Liver (tissue), 9 donors: ENCODE results near the gene UTP4. TPM values are rescaled to one million over a fixed set of nuclear protein-coding genes. Genes with fewer than 3 reads are reported as not detected.

ENCODE experiments used
- DNase-seq: peaks from one replicate; pipeline ENCODE4 v3.0.0-alpha.2; 2017; ENCODE audit warnings: low spot score
- H3K27ac ChIP-seq, 2 donors: one replicate each; pipeline ENCODE4 v1.7.0; 2013; ENCODE audit warnings: inconsistent platforms in 2 of 2, low read length in 2 of 2, control low read depth in 1 of 2, low read depth in 1 of 2, mild to moderate bottlenecking in 1 of 2
- H3K27me3 ChIP-seq, 4 donors: one replicate each; pipeline versions ENCODE4 v1.6.1 to v1.7.0; 2013; ENCODE audit warnings: low read length in 3 of 4, inconsistent platforms in 1 of 4, mild to moderate bottlenecking in 1 of 4, moderate library complexity in 1 of 4; ENCODE audit not compliant: control insufficient read depth in 4 of 4, insufficient read depth in 4 of 4
- H3K36me3 ChIP-seq, 4 donors: one replicate each; pipeline versions ENCODE4 v1.6.1 to v1.7.0; 2013; ENCODE audit warnings: low read length in 3 of 4, mild to moderate bottlenecking in 3 of 4, low read depth in 1 of 4, moderate library complexity in 1 of 4; ENCODE audit not compliant: control insufficient read depth in 4 of 4, insufficient read depth in 3 of 4
- H3K4me1 ChIP-seq, 4 donors: one replicate each; pipeline versions ENCODE4 v1.6.1 to v1.7.0; 2013; ENCODE audit warnings: low read length in 3 of 4, mild to moderate bottlenecking in 3 of 4, moderate library complexity in 1 of 4; ENCODE audit not compliant: control insufficient read depth in 4 of 4, insufficient read depth in 4 of 4
- H3K4me3 ChIP-seq, 3 donors: one replicate each; pipeline versions ENCODE4 v1.6.1 to v1.7.0; 2013; ENCODE audit warnings: low read length in 3 of 3, control low read depth in 1 of 3, low read depth in 1 of 3, mild to moderate bottlenecking in 1 of 3
- H3K9ac ChIP-seq, 2 donors: one replicate each; pipeline ENCODE4 v1.7.0; 2013; ENCODE audit warnings: low read length in 2 of 2, mild to moderate bottlenecking in 2 of 2, moderate library complexity in 2 of 2, control low read depth in 1 of 2, low read depth in 1 of 2
- H3K9me3 ChIP-seq, 4 donors: one replicate each; pipeline versions ENCODE4 v1.6.1 to v1.7.0; 2013; ENCODE audit warnings: low read length in 3 of 4; ENCODE audit not compliant: control insufficient read depth in 4 of 4
- EGR1 ChIP-seq, 2 donors: IDR thresholded peaks; 2 replicates each; pipeline ENCODE4 v1.6.1; 2016 to 2018; ENCODE audit warnings: antibody characterized with exemption in 2 of 2, low read depth in 2 of 2
- FOXA1 ChIP-seq: IDR thresholded peaks from 2 replicates; pipeline ENCODE4 v1.6.1; 2016; ENCODE audit warnings: antibody characterized with exemption
- FOXA2 ChIP-seq: IDR thresholded peaks from 2 replicates; pipeline ENCODE4 v1.6.1; 2016; ENCODE audit warnings: antibody characterized with exemption
- GABPA ChIP-seq, 2 donors: IDR thresholded peaks in 1 of 2; conservative IDR thresholded peaks in 1 of 2; 2 replicates each; pipeline ENCODE4 v1.6.1; 2016; ENCODE audit warnings: antibody characterized with exemption in 2 of 2, mild to moderate bottlenecking in 1 of 2, moderate library complexity in 1 of 2
- HNF4A ChIP-seq, 2 donors: conservative IDR thresholded peaks; 2 replicates each; pipeline ENCODE4 v1.6.1; 2016; ENCODE audit warnings: antibody characterized with exemption in 2 of 2, mild to moderate bottlenecking in 2 of 2
- HNF4G ChIP-seq: IDR thresholded peaks from 2 replicates; pipeline ENCODE4 v1.6.1; 2016; ENCODE audit warnings: antibody characterized with exemption
- JUND ChIP-seq, 2 donors: IDR thresholded peaks; 2 replicates each; pipeline ENCODE4 v1.6.1; 2016; ENCODE audit warnings: antibody characterized with exemption in 2 of 2
- NR2F2 ChIP-seq: IDR thresholded peaks from 2 replicates; pipeline ENCODE4 v1.6.1; 2016; ENCODE audit warnings: antibody characterized with exemption
- RAD21 ChIP-seq, 2 donors: IDR thresholded peaks; 2 replicates each; pipeline ENCODE4 v1.6.1; 2016; ENCODE audit warnings: antibody characterized with exemption in 2 of 2, mild to moderate bottlenecking in 2 of 2
- RXRA ChIP-seq, 2 donors: IDR thresholded peaks; 2 replicates each; pipeline ENCODE4 v1.6.1; 2017 to 2018; ENCODE audit warnings: antibody characterized with exemption in 2 of 2, mild to moderate bottlenecking in 1 of 2
- SP1 ChIP-seq: IDR thresholded peaks from 2 replicates; pipeline ENCODE4 v1.6.1; 2018; ENCODE audit warnings: antibody characterized with exemption, mild to moderate bottlenecking
- TAF1 ChIP-seq: conservative IDR thresholded peaks from 2 replicates; pipeline ENCODE4 v1.6.1; 2016; ENCODE audit warnings: antibody characterized with exemption, mild to moderate bottlenecking
- YY1 ChIP-seq: IDR thresholded peaks from 2 replicates; pipeline ENCODE4 v1.6.1; 2016; ENCODE audit warnings: antibody characterized with exemption, mild to moderate bottlenecking
- WGBS: extraction: QIAGEN DNeasy Blood & Tissue Kit; methylation state at CpG from one replicate; pipeline ENCODE4 v1.1.7; 2013; 5-methylcytosine and 5-hydroxymethylcytosine counted together
- polyA plus RNA-seq, 2 donors: library from polyadenylated mRNA; stranded (reverse) in 1 of 2; unstranded in 1 of 2; fragments of 200-250 nt in 1 of 2; fragments of >200 nt in 1 of 2; fragmentation: Nextera tagmentation in 1 of 2; extraction: Ambion mirVana in 1 of 2; gene quantifications; one replicate each; pipeline versions ENCODE4 v1.2.1 to v1.2.3, GENCODE V29; 2013 to 2015
- total RNA-seq, 2 donors: library from RNA; depleted of rRNA; stranded (reverse); fragments of >200 nt; gene quantifications; one replicate each; pipeline ENCODE4 v1.2.3, GENCODE V29; 2014
- TF ChIP-seq, protein P1 (sequence below): IDR thresholded peaks from 2 replicates; pipeline ENCODE4 v1.6.1; 2016; ENCODE audit warnings: antibody characterized with exemption
- TF ChIP-seq, protein P2 (sequence below): IDR thresholded peaks from 2 replicates; pipeline ENCODE4 v1.6.1; 2016; ENCODE audit warnings: antibody characterized with exemption, mild to moderate bottlenecking
- TF ChIP-seq, protein P3 (sequence below): fragments of 150-350 bp; IDR thresholded peaks from 2 replicates; pipeline ENCODE4 v1.5.1; 2017; ENCODE audit warnings: improper control_type of control experiment, low read depth, low read length; ENCODE audit not compliant: missing input control
- TF ChIP-seq, protein P4 (sequence below): IDR thresholded peaks from 2 replicates; pipeline ENCODE4 v1.6.1; 2016; ENCODE audit warnings: antibody characterized with exemption
- TF ChIP-seq, protein P5 (sequence below): IDR thresholded peaks from 2 replicates; pipeline ENCODE4 v1.6.1; 2016; ENCODE audit warnings: antibody characterized with exemption
- donor health status: healthy.
- donor health status: healthy.
- donor health status: healthy.
- donor health status: healthy.
- donor health status: healthy.

The UTP4 gene
- total and polyA plus RNA-seq, 4 donors = 11.3 to 13.8 (median 12.4) TPM

DNA sequence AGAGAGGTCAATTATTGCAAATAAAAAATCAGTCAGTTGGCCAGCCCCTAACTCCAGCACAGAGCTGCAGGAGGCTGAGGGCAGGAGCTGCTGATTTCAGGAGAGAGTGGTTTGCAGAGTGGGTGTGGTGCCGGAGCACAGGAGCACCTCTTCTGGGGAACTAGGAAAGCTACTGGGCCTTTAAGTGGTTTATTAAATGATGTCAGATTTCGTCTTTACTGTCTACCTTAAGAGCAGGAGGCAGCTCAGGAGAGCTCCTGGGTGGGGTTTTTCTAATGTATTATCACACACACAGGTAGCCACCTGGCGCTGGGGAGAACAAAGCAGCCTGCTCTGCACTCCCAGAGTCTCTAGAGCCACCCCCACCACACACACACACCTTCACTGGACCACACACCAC lies 38.5 kb upstream of the UTP4 start:
- no peak overlapping the region for H3K4me3 ChIP-seq
- no peak overlapping the region for H3K27ac ChIP-seq
- peaks cover 8 to 13% (median 11%) of the 10 kb centered on the region in 4 donors for H3K4me1 ChIP-seq
- H3K9ac ChIP-seq = no peak overlapping the region
- DNase-seq = no peak
- no peaks in the 10 kb centered on the region for H3K9me3 ChIP-seq
- no peak for TF ChIP-seq JUND (IDR thresholded peaks at IDR 0.05)
- no peak for TF ChIP-seq NR2F2
- TF ChIP-seq, protein P1, sequence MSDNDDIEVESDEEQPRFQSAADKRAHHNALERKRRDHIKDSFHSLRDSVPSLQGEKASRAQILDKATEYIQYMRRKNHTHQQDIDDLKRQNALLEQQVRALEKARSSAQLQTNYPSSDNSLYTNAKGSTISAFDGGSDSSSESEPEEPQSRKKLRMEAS = no peak
- TF ChIP-seq SP1 = no peak
- no peak for TF ChIP-seq FOXA1
- TF ChIP-seq YY1 = no peak
- TF ChIP-seq RAD21 (IDR thresholded peaks at IDR 0.05) = no peak
- no peak for TF ChIP-seq FOXA2
- no peaks in the 10 kb centered on the region for H3K27me3 ChIP-seq
- no peaks in the 10 kb centered on the region for H3K36me3 ChIP-seq
- 80% methylated on average over 3 of the region's 3 CpGs for WGBS

DNA sequence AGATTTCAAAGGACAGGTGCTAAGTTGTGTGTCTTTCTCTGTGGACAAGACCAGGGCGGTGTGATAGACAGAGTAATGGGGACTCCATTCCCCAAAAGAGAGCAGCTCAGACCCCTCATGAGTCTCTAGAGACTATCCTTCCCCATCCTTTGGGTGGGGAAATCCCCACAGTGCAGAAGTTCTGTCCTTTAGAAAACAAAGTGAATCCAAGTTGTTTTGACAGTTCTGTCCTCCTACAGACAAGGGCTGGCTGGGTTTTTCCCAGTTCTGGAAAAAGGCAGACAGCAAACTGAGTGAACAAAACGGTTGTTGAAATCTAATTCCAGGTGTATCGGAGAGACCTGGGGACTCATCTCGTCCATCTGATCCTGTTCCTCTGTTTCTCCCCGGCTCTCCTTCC lies 37.9 kb upstream of the UTP4 start:
- Histone ChIP-seq H3K4me3 (no peak overlapping the region), H3K4me1 (peaks cover 6 to 8% (median 7%) of the 10 kb centered on the region in 4 donors), H3K9me3 (no peaks in the 10 kb centered on the region), H3K36me3 (no peaks in the 10 kb centered on the region), H3K9ac (no peak overlapping the region), H3K27me3 (no peaks in the 10 kb centered on the region), H3K27ac (no peak overlapping the region)
- WGBS = 86% methylated on average over 5 of the region's 5 CpGs
- DNase-seq = no peak
- TF ChIP-seq, protein P2, sequence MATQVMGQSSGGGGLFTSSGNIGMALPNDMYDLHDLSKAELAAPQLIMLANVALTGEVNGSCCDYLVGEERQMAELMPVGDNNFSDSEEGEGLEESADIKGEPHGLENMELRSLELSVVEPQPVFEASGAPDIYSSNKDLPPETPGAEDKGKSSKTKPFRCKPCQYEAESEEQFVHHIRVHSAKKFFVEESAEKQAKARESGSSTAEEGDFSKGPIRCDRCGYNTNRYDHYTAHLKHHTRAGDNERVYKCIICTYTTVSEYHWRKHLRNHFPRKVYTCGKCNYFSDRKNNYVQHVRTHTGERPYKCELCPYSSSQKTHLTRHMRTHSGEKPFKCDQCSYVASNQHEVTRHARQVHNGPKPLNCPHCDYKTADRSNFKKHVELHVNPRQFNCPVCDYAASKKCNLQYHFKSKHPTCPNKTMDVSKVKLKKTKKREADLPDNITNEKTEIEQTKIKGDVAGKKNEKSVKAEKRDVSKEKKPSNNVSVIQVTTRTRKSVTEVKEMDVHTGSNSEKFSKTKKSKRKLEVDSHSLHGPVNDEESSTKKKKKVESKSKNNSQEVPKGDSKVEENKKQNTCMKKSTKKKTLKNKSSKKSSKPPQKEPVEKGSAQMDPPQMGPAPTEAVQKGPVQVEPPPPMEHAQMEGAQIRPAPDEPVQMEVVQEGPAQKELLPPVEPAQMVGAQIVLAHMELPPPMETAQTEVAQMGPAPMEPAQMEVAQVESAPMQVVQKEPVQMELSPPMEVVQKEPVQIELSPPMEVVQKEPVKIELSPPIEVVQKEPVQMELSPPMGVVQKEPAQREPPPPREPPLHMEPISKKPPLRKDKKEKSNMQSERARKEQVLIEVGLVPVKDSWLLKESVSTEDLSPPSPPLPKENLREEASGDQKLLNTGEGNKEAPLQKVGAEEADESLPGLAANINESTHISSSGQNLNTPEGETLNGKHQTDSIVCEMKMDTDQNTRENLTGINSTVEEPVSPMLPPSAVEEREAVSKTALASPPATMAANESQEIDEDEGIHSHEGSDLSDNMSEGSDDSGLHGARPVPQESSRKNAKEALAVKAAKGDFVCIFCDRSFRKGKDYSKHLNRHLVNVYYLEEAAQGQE = no peak
- no peak for TF ChIP-seq HNF4A (conservative IDR thresholded peaks at IDR 0.05)
- no peak for TF ChIP-seq HNF4G
- TF ChIP-seq NR2F2 = no peak
- TF ChIP-seq FOXA1 = no peak
- no peak for TF ChIP-seq RAD21 (IDR thresholded peaks at IDR 0.05)
- no peak for TF ChIP-seq TAF1
- TF ChIP-seq, protein P3, sequence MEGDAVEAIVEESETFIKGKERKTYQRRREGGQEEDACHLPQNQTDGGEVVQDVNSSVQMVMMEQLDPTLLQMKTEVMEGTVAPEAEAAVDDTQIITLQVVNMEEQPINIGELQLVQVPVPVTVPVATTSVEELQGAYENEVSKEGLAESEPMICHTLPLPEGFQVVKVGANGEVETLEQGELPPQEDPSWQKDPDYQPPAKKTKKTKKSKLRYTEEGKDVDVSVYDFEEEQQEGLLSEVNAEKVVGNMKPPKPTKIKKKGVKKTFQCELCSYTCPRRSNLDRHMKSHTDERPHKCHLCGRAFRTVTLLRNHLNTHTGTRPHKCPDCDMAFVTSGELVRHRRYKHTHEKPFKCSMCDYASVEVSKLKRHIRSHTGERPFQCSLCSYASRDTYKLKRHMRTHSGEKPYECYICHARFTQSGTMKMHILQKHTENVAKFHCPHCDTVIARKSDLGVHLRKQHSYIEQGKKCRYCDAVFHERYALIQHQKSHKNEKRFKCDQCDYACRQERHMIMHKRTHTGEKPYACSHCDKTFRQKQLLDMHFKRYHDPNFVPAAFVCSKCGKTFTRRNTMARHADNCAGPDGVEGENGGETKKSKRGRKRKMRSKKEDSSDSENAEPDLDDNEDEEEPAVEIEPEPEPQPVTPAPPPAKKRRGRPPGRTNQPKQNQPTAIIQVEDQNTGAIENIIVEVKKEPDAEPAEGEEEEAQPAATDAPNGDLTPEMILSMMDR = no peak
- no peak for TF ChIP-seq RXRA (IDR thresholded peaks at IDR 0.05)
- no peak for TF ChIP-seq SP1
- TF ChIP-seq, protein P4, sequence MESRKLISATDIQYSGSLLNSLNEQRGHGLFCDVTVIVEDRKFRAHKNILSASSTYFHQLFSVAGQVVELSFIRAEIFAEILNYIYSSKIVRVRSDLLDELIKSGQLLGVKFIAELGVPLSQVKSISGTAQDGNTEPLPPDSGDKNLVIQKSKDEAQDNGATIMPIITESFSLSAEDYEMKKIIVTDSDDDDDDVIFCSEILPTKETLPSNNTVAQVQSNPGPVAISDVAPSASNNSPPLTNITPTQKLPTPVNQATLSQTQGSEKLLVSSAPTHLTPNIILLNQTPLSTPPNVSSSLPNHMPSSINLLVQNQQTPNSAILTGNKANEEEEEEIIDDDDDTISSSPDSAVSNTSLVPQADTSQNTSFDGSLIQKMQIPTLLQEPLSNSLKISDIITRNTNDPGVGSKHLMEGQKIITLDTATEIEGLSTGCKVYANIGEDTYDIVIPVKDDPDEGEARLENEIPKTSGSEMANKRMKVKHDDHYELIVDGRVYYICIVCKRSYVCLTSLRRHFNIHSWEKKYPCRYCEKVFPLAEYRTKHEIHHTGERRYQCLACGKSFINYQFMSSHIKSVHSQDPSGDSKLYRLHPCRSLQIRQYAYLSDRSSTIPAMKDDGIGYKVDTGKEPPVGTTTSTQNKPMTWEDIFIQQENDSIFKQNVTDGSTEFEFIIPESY = no peak
- TF ChIP-seq, protein P5, sequence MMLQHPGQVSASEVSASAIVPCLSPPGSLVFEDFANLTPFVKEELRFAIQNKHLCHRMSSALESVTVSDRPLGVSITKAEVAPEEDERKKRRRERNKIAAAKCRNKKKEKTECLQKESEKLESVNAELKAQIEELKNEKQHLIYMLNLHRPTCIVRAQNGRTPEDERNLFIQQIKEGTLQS = no peak
- no peak for TF ChIP-seq JUND (IDR thresholded peaks at IDR 0.05)
- TF ChIP-seq EGR1 (IDR thresholded peaks at IDR 0.05; ENCODE audit: low read depth in 2 of 2) = no peak
- TF ChIP-seq, protein P1 = no peak
- no peak for TF ChIP-seq YY1
- TF ChIP-seq GABPA (IDR thresholded peaks at IDR 0.05 in 1 of 2, conservative IDR thresholded peaks at IDR 0.05 in 1 of 2) = no peak
- no peak for TF ChIP-seq FOXA2
